ENCODE measurements around the gene RAB3C.

DNA sequence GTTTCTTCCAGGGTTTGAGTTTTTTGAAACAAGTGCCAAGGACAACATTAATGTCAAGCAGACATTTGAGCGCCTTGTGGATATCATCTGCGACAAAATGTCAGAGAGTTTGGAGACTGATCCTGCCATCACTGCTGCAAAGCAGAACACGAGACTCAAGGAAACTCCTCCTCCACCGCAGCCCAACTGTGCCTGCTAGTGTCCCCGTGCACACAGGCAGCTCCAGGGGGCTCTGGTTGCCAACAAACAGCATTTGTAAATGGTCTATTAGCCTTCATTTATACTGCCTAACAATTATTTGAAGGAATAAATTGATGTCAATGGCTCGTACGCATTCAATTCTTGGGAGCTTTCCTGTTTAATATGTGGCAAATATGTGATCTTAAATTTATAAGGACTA lies 268.3 kb downstream of the RAB3C start:
- TF ChIP-seq, protein P1, sequence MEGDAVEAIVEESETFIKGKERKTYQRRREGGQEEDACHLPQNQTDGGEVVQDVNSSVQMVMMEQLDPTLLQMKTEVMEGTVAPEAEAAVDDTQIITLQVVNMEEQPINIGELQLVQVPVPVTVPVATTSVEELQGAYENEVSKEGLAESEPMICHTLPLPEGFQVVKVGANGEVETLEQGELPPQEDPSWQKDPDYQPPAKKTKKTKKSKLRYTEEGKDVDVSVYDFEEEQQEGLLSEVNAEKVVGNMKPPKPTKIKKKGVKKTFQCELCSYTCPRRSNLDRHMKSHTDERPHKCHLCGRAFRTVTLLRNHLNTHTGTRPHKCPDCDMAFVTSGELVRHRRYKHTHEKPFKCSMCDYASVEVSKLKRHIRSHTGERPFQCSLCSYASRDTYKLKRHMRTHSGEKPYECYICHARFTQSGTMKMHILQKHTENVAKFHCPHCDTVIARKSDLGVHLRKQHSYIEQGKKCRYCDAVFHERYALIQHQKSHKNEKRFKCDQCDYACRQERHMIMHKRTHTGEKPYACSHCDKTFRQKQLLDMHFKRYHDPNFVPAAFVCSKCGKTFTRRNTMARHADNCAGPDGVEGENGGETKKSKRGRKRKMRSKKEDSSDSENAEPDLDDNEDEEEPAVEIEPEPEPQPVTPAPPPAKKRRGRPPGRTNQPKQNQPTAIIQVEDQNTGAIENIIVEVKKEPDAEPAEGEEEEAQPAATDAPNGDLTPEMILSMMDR (IDR thresholded peaks at IDR 0.05), result no peak
- TF ChIP-seq, protein P2, sequence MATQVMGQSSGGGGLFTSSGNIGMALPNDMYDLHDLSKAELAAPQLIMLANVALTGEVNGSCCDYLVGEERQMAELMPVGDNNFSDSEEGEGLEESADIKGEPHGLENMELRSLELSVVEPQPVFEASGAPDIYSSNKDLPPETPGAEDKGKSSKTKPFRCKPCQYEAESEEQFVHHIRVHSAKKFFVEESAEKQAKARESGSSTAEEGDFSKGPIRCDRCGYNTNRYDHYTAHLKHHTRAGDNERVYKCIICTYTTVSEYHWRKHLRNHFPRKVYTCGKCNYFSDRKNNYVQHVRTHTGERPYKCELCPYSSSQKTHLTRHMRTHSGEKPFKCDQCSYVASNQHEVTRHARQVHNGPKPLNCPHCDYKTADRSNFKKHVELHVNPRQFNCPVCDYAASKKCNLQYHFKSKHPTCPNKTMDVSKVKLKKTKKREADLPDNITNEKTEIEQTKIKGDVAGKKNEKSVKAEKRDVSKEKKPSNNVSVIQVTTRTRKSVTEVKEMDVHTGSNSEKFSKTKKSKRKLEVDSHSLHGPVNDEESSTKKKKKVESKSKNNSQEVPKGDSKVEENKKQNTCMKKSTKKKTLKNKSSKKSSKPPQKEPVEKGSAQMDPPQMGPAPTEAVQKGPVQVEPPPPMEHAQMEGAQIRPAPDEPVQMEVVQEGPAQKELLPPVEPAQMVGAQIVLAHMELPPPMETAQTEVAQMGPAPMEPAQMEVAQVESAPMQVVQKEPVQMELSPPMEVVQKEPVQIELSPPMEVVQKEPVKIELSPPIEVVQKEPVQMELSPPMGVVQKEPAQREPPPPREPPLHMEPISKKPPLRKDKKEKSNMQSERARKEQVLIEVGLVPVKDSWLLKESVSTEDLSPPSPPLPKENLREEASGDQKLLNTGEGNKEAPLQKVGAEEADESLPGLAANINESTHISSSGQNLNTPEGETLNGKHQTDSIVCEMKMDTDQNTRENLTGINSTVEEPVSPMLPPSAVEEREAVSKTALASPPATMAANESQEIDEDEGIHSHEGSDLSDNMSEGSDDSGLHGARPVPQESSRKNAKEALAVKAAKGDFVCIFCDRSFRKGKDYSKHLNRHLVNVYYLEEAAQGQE (IDR thresholded peaks at IDR 0.05; ENCODE audit: insufficient read depth in 1 of 2, low read depth in 2 of 2, low read length in 1 of 2), result no peak
- TF ChIP-seq POLR2AphosphoS5 (IDR thresholded peaks at IDR 0.05; ENCODE audit: low read depth, low read length) (no peak), TCF7L2 (IDR thresholded peaks at IDR 0.05; ENCODE audit: low read depth, low read length) (no peak), SIN3A (IDR thresholded peaks at IDR 0.05; ENCODE audit: borderline replicate concordance, insufficient read depth, low read depth, low read length) (no peak)

Data from Panc1 (cell line).